22Rv1 (cell line): Measurements from ENCODE around the gene HECW1.

Experiments used
- H3K27ac ChIP-seq: fragments of 450-650 bp; 2 replicates; pipeline ENCODE4 v1.5.1; 2017
- CTCF ChIP-seq: fragments of 450-650 bp; IDR thresholded peaks from 2 replicates; pipeline ENCODE4 v1.5.1; 2017; ENCODE audit warnings: mild to moderate bottlenecking
- ZFX ChIP-seq: fragments of 450-650 bp; IDR thresholded peaks from 2 replicates; pipeline ENCODE4 v1.6.1; 2017; ENCODE audit warnings: antibody characterized with exemption, borderline replicate concordance

The HECW1 gene

DNA sequence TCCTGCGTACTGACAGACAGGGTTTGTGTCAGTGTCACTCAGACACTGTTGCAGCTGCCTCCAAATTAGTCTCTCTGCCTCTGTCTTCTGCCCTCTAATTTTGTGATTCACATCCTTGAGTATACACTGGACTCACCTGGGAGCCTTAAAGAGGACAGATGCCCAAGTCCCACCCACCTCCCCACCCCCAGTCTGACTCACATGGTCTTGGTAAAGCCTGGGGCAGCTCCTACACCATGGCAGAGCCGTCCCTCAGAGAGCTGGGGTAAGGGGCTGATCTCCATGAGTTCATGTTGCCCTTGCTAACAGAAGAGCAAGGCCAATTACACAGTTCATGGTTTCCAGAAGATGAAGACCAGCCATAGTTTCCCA lies 272.8 kb downstream of the HECW1 start:
- no peak for TF ChIP-seq ZFX
- TF ChIP-seq CTCF: no peak
- no peak overlapping the region for H3K27ac ChIP-seq

- TF ChIP-seq ZFX (no peak), CTCF (no peak)
- no peak overlapping the region for H3K27ac ChIP-seq
Observed at GRCh38 chr7:43385856-43386255, 273.4 kb downstream of the HECW1 start.

GRCh38 chr7:43387932-43388331 lies 275.5 kb downstream of the HECW1 start:
- H3K27ac ChIP-seq: no peak overlapping the region
- TF ChIP-seq ZFX (no peak), CTCF (no peak)

GRCh38 chr7:43390576-43390975 lies 278.1 kb downstream of the HECW1 start:
- no peak for TF ChIP-seq CTCF
- TF ChIP-seq ZFX: no peak
- H3K27ac ChIP-seq: no peak overlapping the region

DNA sequence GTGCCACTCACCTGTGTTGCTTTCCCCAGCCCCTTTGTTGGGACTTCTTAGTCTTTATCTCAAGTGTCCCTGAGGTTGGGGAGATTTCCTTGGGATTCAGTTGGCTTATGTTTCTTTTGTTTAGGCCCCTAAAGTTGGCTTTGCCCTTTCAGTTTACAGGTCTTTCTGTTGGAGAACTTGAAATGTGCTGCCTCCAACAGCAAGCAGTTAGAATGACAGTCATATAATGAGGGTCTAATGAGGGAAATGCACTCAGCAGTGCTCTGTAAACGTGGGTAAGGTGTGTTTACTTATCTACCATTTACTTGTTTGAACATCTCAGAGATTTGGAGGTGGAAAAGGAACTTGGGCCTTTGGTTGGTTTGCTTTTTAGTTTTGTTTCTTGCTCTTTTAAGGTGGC lies 279.1 kb downstream of the HECW1 start:
- no peak overlapping the region for H3K27ac ChIP-seq
- TF ChIP-seq CTCF (no peak), ZFX (no peak)

DNA sequence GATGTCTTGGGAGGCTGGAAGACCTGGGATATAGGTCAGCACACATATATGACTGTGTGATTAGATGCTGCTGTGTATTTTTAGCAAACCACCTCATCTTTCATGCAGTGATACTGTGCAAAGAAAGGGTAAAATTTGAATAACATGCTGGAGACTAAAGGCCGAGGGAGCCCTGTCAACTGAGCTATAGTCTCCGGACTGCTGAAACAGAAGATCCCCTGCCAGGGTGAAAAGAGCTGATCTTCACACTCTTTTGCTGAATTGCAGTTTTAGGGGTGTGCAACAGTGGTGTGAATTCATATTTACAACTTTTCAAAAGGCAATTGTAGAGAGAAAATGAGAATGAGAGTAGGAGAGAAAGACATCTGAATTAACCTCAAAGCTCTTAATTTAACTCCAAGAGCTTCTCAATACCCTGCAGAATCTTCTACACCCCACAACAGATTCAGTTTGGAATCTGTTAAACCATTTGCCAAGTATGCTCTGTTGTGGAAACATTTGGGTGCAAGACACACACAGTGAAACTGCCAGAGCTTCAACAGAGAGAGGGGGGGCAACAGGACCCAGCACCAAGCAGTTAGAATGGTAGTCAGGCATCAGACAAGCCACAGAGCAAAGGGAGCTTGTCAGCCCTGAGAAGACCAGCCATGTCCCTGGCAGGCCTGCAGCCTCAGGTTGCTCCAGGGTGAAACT lies 280.3 kb downstream of the HECW1 start:
- no peak overlapping the region for H3K27ac ChIP-seq
- TF ChIP-seq ZFX: no peak
- TF ChIP-seq CTCF: no peak

- no peak for TF ChIP-seq ZFX
- H3K27ac ChIP-seq: no peak overlapping the region
Observed at GRCh38 chr7:43394441-43395130, 282.1 kb downstream of the HECW1 start.
